Measurements from ENCODE around the gene FRMD4A. TPM values are rescaled to one million over a fixed set of nuclear protein-coding genes. Genes with fewer than 3 reads are reported as not detected.

Gene FRMD4A
- total RNA-seq, 2 donors from 2014 or later, result 55.9 to 81.0 TPM

DNA sequence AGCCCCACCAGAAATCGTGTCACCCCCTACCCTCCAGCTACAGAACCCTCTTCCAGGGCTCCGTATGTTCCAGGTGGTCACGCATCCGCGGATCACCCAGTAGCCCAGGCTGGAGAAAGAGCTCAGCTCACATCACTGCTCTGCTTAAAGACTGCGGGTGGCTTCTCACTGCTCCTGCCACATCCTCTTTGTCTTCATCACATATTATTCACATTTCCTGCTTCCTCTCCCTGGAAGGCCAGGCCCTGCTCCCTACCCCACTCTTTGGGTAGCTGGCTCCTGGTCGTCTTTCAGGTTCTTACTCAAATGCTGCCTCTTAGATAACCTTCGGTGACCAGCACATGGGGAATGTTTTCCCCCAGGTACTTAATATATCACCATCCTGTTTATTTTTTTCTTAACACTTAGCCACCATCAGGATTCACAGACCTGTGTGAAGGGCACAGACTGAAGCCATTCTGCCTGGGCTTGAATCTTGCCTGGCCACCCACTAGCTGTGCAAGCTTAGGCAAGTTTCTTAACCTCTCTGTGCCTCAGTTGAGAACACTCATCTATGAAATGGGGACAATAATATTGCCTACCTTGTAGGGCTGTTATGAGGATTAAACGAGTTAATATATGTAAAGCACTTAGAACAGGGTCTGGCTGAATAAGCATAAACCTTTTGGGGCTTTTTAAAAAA, 436.2 kb downstream of the FRMD4A start:
- H3K9me3 ChIP-seq, result no peaks in the 10 kb centered on the region
- no peak for ATAC-seq (ENCODE audit: insufficient number of reproducible peaks, low FRiP score, low read depth)
- DNase-seq (ENCODE audit: low spot score), result no peak
- H3K27me3 ChIP-seq (replicated peaks; ENCODE audit: insufficient read depth), result no peaks in the 10 kb centered on the region
- no peak overlapping the region for H3K4me3 ChIP-seq
- H3K4me1 ChIP-seq (ENCODE audit: control insufficient read depth in 1 of 2, low read depth in 2 of 2), result peaks cover 5 to 16% of the 10 kb centered on the region in 2 donors
- H3K27ac ChIP-seq, result no peak overlapping the region
- TF ChIP-seq, protein P1, sequence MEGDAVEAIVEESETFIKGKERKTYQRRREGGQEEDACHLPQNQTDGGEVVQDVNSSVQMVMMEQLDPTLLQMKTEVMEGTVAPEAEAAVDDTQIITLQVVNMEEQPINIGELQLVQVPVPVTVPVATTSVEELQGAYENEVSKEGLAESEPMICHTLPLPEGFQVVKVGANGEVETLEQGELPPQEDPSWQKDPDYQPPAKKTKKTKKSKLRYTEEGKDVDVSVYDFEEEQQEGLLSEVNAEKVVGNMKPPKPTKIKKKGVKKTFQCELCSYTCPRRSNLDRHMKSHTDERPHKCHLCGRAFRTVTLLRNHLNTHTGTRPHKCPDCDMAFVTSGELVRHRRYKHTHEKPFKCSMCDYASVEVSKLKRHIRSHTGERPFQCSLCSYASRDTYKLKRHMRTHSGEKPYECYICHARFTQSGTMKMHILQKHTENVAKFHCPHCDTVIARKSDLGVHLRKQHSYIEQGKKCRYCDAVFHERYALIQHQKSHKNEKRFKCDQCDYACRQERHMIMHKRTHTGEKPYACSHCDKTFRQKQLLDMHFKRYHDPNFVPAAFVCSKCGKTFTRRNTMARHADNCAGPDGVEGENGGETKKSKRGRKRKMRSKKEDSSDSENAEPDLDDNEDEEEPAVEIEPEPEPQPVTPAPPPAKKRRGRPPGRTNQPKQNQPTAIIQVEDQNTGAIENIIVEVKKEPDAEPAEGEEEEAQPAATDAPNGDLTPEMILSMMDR (IDR thresholded peaks at IDR 0.05), result no peak
- H3K36me3 ChIP-seq, result no peaks in the 10 kb centered on the region

DNA sequence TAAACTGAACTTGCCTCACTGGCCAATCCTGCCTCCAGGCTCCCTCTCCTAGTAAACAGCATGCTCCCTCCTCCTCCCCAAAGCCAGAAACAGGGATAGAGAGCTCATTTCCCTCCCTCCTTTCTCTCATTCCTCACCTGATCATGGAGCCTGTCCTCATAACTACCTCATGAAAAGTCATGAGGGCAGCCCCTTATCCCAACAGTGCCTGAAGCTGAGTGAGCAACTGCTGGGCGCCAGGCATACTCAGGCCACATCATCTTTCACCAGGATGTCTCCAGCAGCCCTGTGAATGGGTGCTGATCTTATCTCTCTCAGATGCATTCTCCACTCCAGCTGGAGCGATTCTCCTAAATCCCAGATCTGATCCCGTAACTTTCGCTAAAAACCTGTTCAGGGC, 436.8 kb downstream of the FRMD4A start:
- no peaks in the 10 kb centered on the region for H3K36me3 ChIP-seq
- H3K27ac ChIP-seq, result no peak overlapping the region
- DNase-seq (ENCODE audit: low spot score) (no peak), ATAC-seq (ENCODE audit: insufficient number of reproducible peaks, low FRiP score, low read depth) (no peak)
- peaks cover 5 to 22% of the 10 kb centered on the region in 2 donors for H3K4me1 ChIP-seq (ENCODE audit: control insufficient read depth in 1 of 2, low read depth in 2 of 2)
- H3K27me3 ChIP-seq (replicated peaks; ENCODE audit: insufficient read depth), result no peaks in the 10 kb centered on the region
- TF ChIP-seq, protein P1 (IDR thresholded peaks at IDR 0.05), result no peak
- H3K9me3 ChIP-seq, result no peaks in the 10 kb centered on the region
- no peak overlapping the region for H3K4me3 ChIP-seq

DNA sequence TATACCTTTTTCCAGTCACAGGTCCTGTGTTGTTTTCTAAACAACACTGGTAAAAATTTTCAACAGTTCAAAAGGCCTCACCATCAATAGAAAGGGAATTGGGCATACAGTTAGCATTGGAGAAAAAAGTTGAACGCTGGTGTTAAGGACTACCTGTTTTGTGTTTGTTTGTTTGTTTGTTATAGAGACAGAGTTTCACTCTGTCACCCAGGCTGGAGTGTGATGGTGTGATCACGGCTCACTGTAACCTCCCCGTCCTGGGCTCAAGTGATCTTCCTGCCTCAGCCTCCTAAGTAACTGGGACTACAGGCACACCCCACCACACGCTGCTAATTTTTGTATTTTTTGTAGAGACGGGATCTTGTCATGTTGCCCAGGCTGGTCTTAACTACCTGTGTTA, 437.9 kb downstream of the FRMD4A start:
- Histone ChIP-seq H3K4me1 (ENCODE audit: control insufficient read depth in 1 of 2, low read depth in 2 of 2) (peaks cover 11 to 33% of the 10 kb centered on the region in 2 donors), H3K4me3 (no peak overlapping the region), H3K36me3 (no peaks in the 10 kb centered on the region), H3K27me3 (replicated peaks; ENCODE audit: insufficient read depth) (no peaks in the 10 kb centered on the region), H3K27ac (no peak overlapping the region), H3K9me3 (no peaks in the 10 kb centered on the region)
- no peak for DNase-seq (ENCODE audit: low spot score)
- ATAC-seq (ENCODE audit: insufficient number of reproducible peaks, low FRiP score, low read depth), result no peak
- TF ChIP-seq, protein P1 (IDR thresholded peaks at IDR 0.05), result no peak

DNA sequence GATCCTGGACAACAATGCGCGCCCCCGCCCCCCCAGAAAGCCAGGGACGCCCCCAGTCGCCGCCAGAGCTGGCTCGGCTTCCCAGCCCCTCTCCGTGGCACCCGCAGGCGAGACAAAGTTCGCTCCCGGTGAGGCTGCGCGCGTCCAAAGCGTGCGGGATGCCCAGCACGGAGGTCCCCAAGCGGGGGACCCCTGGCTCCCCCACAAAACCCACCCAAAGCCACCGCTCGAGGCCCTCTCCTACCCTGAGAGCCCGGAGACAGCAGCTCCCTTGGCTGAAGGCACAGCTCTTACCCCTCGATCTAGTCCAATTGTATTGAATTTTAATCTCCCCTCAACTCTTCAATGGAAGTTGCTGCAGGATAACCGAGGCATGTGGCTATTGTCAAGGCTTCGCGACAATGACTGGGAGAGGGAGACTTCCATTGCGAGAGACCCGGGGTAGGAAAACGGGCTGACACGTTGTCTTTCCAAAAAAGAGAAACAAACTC, 438.7 kb downstream of the FRMD4A start:
- no peaks in the 10 kb centered on the region for H3K36me3 ChIP-seq
- no peak for DNase-seq (ENCODE audit: low spot score)
- peak overlapping the region; percentile 64 to 74 for H3K27ac ChIP-seq
- peak overlapping the region; percentile 71 for H3K4me3 ChIP-seq
- ATAC-seq (ENCODE audit: insufficient number of reproducible peaks, low FRiP score, low read depth), result no peak
- H3K9me3 ChIP-seq, result no peaks in the 10 kb centered on the region
- no peaks in the 10 kb centered on the region for H3K27me3 ChIP-seq (replicated peaks; ENCODE audit: insufficient read depth)
- TF ChIP-seq, protein P1 (IDR thresholded peaks at IDR 0.05), result no peak
- peaks cover 11 to 41% of the 10 kb centered on the region in 2 donors for H3K4me1 ChIP-seq (ENCODE audit: control insufficient read depth in 1 of 2, low read depth in 2 of 2)

DNA sequence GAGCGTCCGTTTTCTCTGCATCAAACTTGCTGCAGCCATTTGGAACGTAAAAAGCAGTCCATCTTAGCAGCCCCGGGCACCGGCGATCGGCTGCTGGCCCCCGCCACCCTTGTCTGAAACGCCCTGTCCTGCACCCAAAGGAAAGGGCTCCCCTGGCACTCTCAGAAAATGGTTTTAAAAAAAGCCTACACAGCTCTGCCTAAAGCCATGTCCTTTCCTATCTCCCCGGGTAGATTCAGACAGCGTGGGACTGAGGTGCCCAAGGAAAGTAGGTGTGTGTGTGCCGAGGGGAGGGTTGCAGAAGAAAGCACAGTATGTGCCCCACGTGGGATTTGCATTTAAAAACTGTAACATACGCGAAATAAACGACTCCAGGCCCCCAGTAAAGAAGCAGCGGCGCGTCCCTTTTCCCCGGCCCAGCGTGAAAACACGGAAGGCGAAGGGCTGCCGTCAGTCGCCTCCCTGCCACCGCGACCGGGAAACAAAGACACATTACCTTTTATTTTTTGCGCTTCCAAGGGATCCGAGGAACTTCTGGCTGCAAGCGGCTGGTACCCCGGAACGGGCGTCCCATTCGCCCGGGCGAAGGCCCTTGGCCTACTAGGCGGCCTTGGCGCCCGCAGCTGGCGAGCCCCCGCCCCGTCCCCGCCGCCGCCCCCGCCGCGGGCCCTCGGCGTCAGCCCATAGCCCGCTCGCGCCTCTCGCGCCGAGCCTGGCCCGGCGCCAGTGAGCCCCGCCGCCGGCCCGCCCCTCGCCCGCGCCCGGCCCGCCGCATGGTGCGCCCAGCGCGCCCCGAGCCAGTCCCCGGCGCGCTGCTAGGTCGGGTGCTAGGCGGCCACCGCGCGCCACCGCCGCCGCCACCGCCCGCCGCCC, 439.4 kb downstream of the FRMD4A start:
- TF ChIP-seq, protein P1 (IDR thresholded peaks at IDR 0.05), result no peak
- peaks cover 11 to 41% of the 10 kb centered on the region in 2 donors for H3K4me1 ChIP-seq (ENCODE audit: control insufficient read depth in 1 of 2, low read depth in 2 of 2)
- H3K36me3 ChIP-seq, result no peaks in the 10 kb centered on the region
- DNase-seq (ENCODE audit: low spot score) (no peak), ATAC-seq (ENCODE audit: insufficient number of reproducible peaks, low FRiP score, low read depth) (no peak)
- no peaks in the 10 kb centered on the region for H3K9me3 ChIP-seq
- H3K27ac ChIP-seq, result peak overlapping the region; percentile 64 to 74
- H3K4me3 ChIP-seq, result peak overlapping the region; percentile 71
- no peaks in the 10 kb centered on the region for H3K27me3 ChIP-seq (replicated peaks; ENCODE audit: insufficient read depth)
